CD14-positive monocyte (primary cell): ENCODE measurements around the gene LOC128125822.

ENCODE experiments used
- DNase-seq, 3 donors: peaks; one replicate each; pipeline ENCODE4 v3.0.0-alpha.2; 2011 to 2022
- H2AFZ ChIP-seq: 2 replicates; pipeline ENCODE4 v1.6.0; 2012; ENCODE audit warnings: mild to moderate bottlenecking, low read depth, low read length, inconsistent platforms; ENCODE audit not compliant: insufficient read depth, poor library complexity, severe bottlenecking
- H3K27ac ChIP-seq, 2 donors: 1 replicate in 1 of 2; 2 replicates in 1 of 2; pipeline ENCODE4 v1.5.1; 2012 to 2013; ENCODE audit warnings: low read length in 2 of 2, control low read depth in 1 of 2, inconsistent platforms in 1 of 2, low read depth in 1 of 2, mild to moderate bottlenecking in 1 of 2
- H3K27me3 ChIP-seq, 2 donors: one replicate each; pipeline versions ENCODE4 v1.6.0 to v1.6.1; 2011 to 2013; ENCODE audit warnings: low read length in 2 of 2; ENCODE audit not compliant: control insufficient read depth in 2 of 2, insufficient read depth in 2 of 2
- H3K36me3 ChIP-seq, 2 donors: replicated peaks in 1 of 2; 1 replicate in 1 of 2; 2 replicates in 1 of 2; pipeline versions ENCODE4 v1.5.1 to v1.6.1; 2012 to 2013; ENCODE audit warnings: low read length in 2 of 2, control low read depth in 1 of 2, inconsistent platforms in 1 of 2, mild to moderate bottlenecking in 1 of 2; ENCODE audit not compliant: insufficient read depth in 2 of 2, control insufficient read depth in 1 of 2
- H3K4me1 ChIP-seq, 2 donors: 1 replicate in 1 of 2; 2 replicates in 1 of 2; pipeline versions ENCODE4 v1.5.1 to v1.6.1; 2012 to 2013; ENCODE audit warnings: low read length in 2 of 2, control low read depth in 1 of 2, inconsistent platforms in 1 of 2, mild to moderate bottlenecking in 1 of 2, moderate library complexity in 1 of 2; ENCODE audit not compliant: insufficient read depth in 2 of 2, control insufficient read depth in 1 of 2
- H3K4me2 ChIP-seq: replicated peaks from 2 replicates; pipeline ENCODE3; 2012; ENCODE audit warnings: low read length, moderate library complexity, mild to moderate bottlenecking; ENCODE audit not compliant: poor library complexity, severe bottlenecking; ENCODE audit errors: extremely low read depth
- H3K4me3 ChIP-seq, 3 experiments: fragments of 200-600 bp in 1 of 3; sonication (generic) in 1 of 3; replicated peaks in 1 of 3; 1 replicate in 2 of 3; 2 replicates in 1 of 3; pipeline ENCODE4 v1.5.1; 2011 to 2013; ENCODE audit warnings: low read length in 3 of 3, mild to moderate bottlenecking in 3 of 3, control low read depth in 2 of 3, low read depth in 2 of 3, inconsistent platforms in 1 of 3, moderate library complexity in 1 of 3
- H3K79me2 ChIP-seq: 2 replicates; pipeline ENCODE4 v1.6.0; 2012; ENCODE audit warnings: mild to moderate bottlenecking, control low read depth, inconsistent platforms, low read length, moderate library complexity; ENCODE audit not compliant: insufficient read depth
- H3K9ac ChIP-seq: 2 replicates; pipeline ENCODE4 v1.6.0; 2017; ENCODE audit warnings: low read length, mild to moderate bottlenecking; ENCODE audit not compliant: insufficient read depth, poor library complexity, severe bottlenecking
- H3K9me3 ChIP-seq, 2 donors: replicated peaks in 1 of 2; 1 replicate in 1 of 2; 2 replicates in 1 of 2; pipeline versions ENCODE4 v1.5.1 to v1.6.1; 2012 to 2013; ENCODE audit warnings: low read length in 2 of 2, control low read depth in 1 of 2; ENCODE audit not compliant: control insufficient read depth in 1 of 2, insufficient read depth in 1 of 2
- H4K20me1 ChIP-seq: 2 replicates; pipeline ENCODE4 v1.6.0; 2012; ENCODE audit warnings: mild to moderate bottlenecking, low read length, control low read depth, moderate library complexity; ENCODE audit not compliant: insufficient read depth
- H3K27ac Mint-ChIP-seq, 7 donors: one replicate each; pipeline ENCODE4 v1.8.0; 2020; ENCODE audit warnings: mild to moderate bottlenecking in 7 of 7, mixed read lengths in 7 of 7, moderate library complexity in 6 of 7, inconsistent platforms in 2 of 7
- H3K27me3 Mint-ChIP-seq, 3 donors: one replicate each; pipeline ENCODE4 v1.8.0; 2021 to 2022; ENCODE audit warnings: low read depth in 3 of 3, mild to moderate bottlenecking in 3 of 3, mixed read lengths in 3 of 3, moderate library complexity in 3 of 3, inconsistent platforms in 1 of 3
- H3K36me3 Mint-ChIP-seq, 2 donors: one replicate each; pipeline ENCODE4 v1.8.0; 2020; ENCODE audit warnings: mixed read lengths in 2 of 2, inconsistent platforms in 1 of 2, mild to moderate bottlenecking in 1 of 2
- H3K4me1 Mint-ChIP-seq: one replicate; pipeline ENCODE4 v1.8.0; 2020; ENCODE audit warnings: mild to moderate bottlenecking, mixed read lengths
- H3K4me3 Mint-ChIP-seq, 2 donors: one replicate each; pipeline ENCODE4 v1.8.0; 2020; ENCODE audit warnings: mild to moderate bottlenecking in 2 of 2, mixed read lengths in 2 of 2, moderate library complexity in 1 of 2
- H3K9me3 Mint-ChIP-seq, 7 donors: one replicate each; pipeline ENCODE4 v1.8.0; 2020 to 2022; ENCODE audit warnings: mixed read lengths in 7 of 7, mild to moderate bottlenecking in 6 of 7, moderate library complexity in 6 of 7, inconsistent platforms in 2 of 7
- CTCF ChIP-seq: fragments of 200-600 bp; IDR thresholded peaks from one replicate; pipeline ENCODE4 v1.8.0; 2022; ENCODE audit warnings: antibody characterized with exemption, mild to moderate bottlenecking
- WGBS: methylation state at CpG from one replicate; pipeline ENCODE4 v1.1.5; 2013; ENCODE audit warnings: missing lambda C conversion rate; ENCODE audit not compliant: insufficient coverage; 5-methylcytosine and 5-hydroxymethylcytosine counted together
- intact Hi-C, 2 donors: fragments of 100-400 bp; cut with micrococcal nuclease; formaldehyde crosslinking; loops; one replicate each; pipeline versions ENCODE4 v1.15.0 to v1.15.1; 2023

Gene LOC128125822

GRCh38 chr6:63543001-63543400 is 29.3 kb upstream of the LOC128125822 start:
- Histone ChIP-seq H3K79me2 (no peaks in the 10 kb centered on the region), H3K9me3 (no peaks in the 10 kb centered on the region), H2AFZ (no peak overlapping the region), H3K9ac (no peak overlapping the region), H3K4me3 (no peak overlapping the region), H3K4me1 (no peaks in the 10 kb centered on the region), H3K27ac (no peak overlapping the region), H3K27me3 (no peaks in the 10 kb centered on the region), H4K20me1 (no peaks in the 10 kb centered on the region), H3K4me2 (no peak overlapping the region), H3K36me3 (no peaks in the 10 kb centered on the region)
- no peaks in the 10 kb centered on the region for H3K36me3 Mint-ChIP-seq
- no peak for TF ChIP-seq CTCF
- intact Hi-C loops: no loop called here
- peaks cover 1 to 6% (median 2%) of the 10 kb centered on the region in 3 donors for H3K27me3 Mint-ChIP-seq
- WGBS: no CpG with 5 or more reads among the region's 1 CpG
- no peak for DNase-seq
- no peak overlapping the region for H3K27ac Mint-ChIP-seq
- peaks cover 0 to 6% (median 0%) of the 10 kb centered on the region in 7 donors for H3K9me3 Mint-ChIP-seq
- peaks cover 2% of the 10 kb centered on the region for H3K4me1 Mint-ChIP-seq
- H3K4me3 Mint-ChIP-seq: no peak overlapping the region

GRCh38 chr6:63543982-63544381 is 28.3 kb upstream of the LOC128125822 start:
- Histone ChIP-seq H2AFZ (no peak overlapping the region), H3K4me3 (no peak overlapping the region), H3K27me3 (no peaks in the 10 kb centered on the region), H3K9ac (no peak overlapping the region), H3K4me2 (no peak overlapping the region), H4K20me1 (no peaks in the 10 kb centered on the region), H3K27ac (no peak overlapping the region), H3K9me3 (no peaks in the 10 kb centered on the region), H3K4me1 (no peaks in the 10 kb centered on the region), H3K79me2 (no peaks in the 10 kb centered on the region), H3K36me3 (no peaks in the 10 kb centered on the region)
- DNase-seq: no peak
- H3K4me3 Mint-ChIP-seq: no peak overlapping the region
- no CpG with 5 or more reads among the region's 3 CpGs for WGBS
- H3K27ac Mint-ChIP-seq: no peak overlapping the region
- intact Hi-C loops: no loop called here
- no peaks in the 10 kb centered on the region for H3K36me3 Mint-ChIP-seq
- TF ChIP-seq CTCF: no peak
- H3K27me3 Mint-ChIP-seq: peaks cover 1 to 6% (median 2%) of the 10 kb centered on the region in 3 donors
- H3K9me3 Mint-ChIP-seq: peaks cover 0 to 6% (median 0%) of the 10 kb centered on the region in 7 donors
- H3K4me1 Mint-ChIP-seq: peaks cover 2% of the 10 kb centered on the region
